A549 (cell line): ENCODE measurements around the gene PLCH2. TPM values are rescaled to one million over a fixed set of nuclear protein-coding genes. Genes with fewer than 3 reads are reported as not detected.

Source experiments
- ATAC-seq, 2 experiments: fragments of 200-7000 bp in 1 of 2; fragments of >200 bp in 1 of 2; cut with Nextera tagmentation in 1 of 2; cut with Tn5 transposase in 1 of 2; 3 replicates each; pipeline versions ENCODE4 v1.8.0 to v1.9.1; 2018 to 2020; ENCODE audit warnings: mild to moderate bottlenecking in 1 of 2, moderate library complexity in 1 of 2
- CTCF ChIA-PET: fragments of 300-600 bp; sonication (Branson Sonifier 250); formaldehyde crosslinking; extraction: SDS; loops from one replicate; lab custom pipeline; 2021; ENCODE audit warnings: antibody characterized with exemption, inconsistent platforms; lab: Yijun Ruan, JAX
- POLR2A ChIA-PET: fragments of 350-600 bp; formaldehyde crosslinking; extraction: SDS; loops from one replicate; lab custom pipeline; 2021; ENCODE audit warnings: antibody characterized with exemption, inconsistent platforms; lab: Yijun Ruan, JAX
- DNase-seq, 2 experiments: peaks; one replicate each; pipeline versions ENCODE4 v3.0.0 to v3.0.0-alpha.2; 2011 to 2016; ENCODE audit warnings: low read depth in 1 of 2, low spot score in 1 of 2
- FAIRE-seq: peaks from 2 replicates; lab custom pipeline; 2011; peaks lifted over from hg19 to GRCh38; lab: Jason Lieb, UNC
- H3K27ac ChIP-seq, 2 experiments: fragments of >200 bp; sonication (Bioruptor Twin); formaldehyde crosslinking; 3 replicates each; pipeline ENCODE4 v1.5.1; 2016 to 2017
- H3K4me1 ChIP-seq: fragments of >200 bp; sonication (Bioruptor Twin); formaldehyde crosslinking; 3 replicates; pipeline ENCODE4 v1.6.1; 2016
- H3K4me2 ChIP-seq: fragments of >200 bp; sonication (Bioruptor Twin); formaldehyde crosslinking; 3 replicates; pipeline ENCODE4 v1.6.1; 2016
- H3K4me3 ChIP-seq: fragments of >200 bp; sonication (Bioruptor Twin); formaldehyde crosslinking; 3 replicates; pipeline ENCODE4 v1.5.1; 2016
- H3K9me3 ChIP-seq: fragments of >200 bp; sonication (Bioruptor Twin); formaldehyde crosslinking; 3 replicates; pipeline ENCODE4 v1.6.1; 2016
- BHLHE40 ChIP-seq: IDR thresholded peaks from 2 replicates; pipeline ENCODE4 v1.6.1; 2012; ENCODE audit warnings: low read depth, low read length, inconsistent platforms
- CBX8 ChIP-seq: fragments of 200-600 bp; sonication (generic); IDR thresholded peaks from 2 replicates; pipeline ENCODE4 v1.6.1; 2016
- CEBPB ChIP-seq, 2 experiments: fragments of >200 bp in 1 of 2; sonication (Bioruptor Twin) in 1 of 2; formaldehyde crosslinking in 1 of 2; IDR thresholded peaks; 2 replicates each; pipeline ENCODE4 v1.6.1; 2012 to 2016
- CHD2 ChIP-seq: fragments of 150-350 bp; IDR thresholded peaks from 2 replicates; pipeline ENCODE4 v1.6.1; 2014; ENCODE audit warnings: low read length; ENCODE audit not compliant: partially characterized antibody
- EHF ChIP-seq: fragments of 250-450 bp; sonication (Bioruptor Pico); IDR thresholded peaks from 2 replicates; pipeline ENCODE4 v1.5.0; 2020; ENCODE audit warnings: mild to moderate bottlenecking
- EHMT2 ChIP-seq: fragments of 200-600 bp; sonication (generic); IDR thresholded peaks from 2 replicates; pipeline ENCODE4 v1.6.1; 2016; ENCODE audit warnings: antibody characterized with exemption, low read depth, mild to moderate bottlenecking, moderate library complexity
- EP300 ChIP-seq, 2 experiments: fragments of >200 bp; sonication (Bioruptor Twin); formaldehyde crosslinking; IDR thresholded peaks; 2 replicates in 1 of 2; 3 replicates in 1 of 2; pipeline ENCODE4 v1.6.1; 2016 to 2017
- ESRRA ChIP-seq: fragments of 150-350 bp; IDR thresholded peaks from 2 replicates; pipeline ENCODE4 v1.6.1; 2014; ENCODE audit warnings: mild to moderate bottlenecking, low read length, borderline replicate concordance
- FOSL2 ChIP-seq, 2 experiments: fragments of 450-650 bp in 1 of 2; fragments of >200 bp in 1 of 2; sonication (Bioruptor Twin) in 1 of 2; formaldehyde crosslinking; IDR thresholded peaks; 2 replicates each; pipeline versions ENCODE4 v1.5.0 to v1.6.1; 2016 to 2020; ENCODE audit warnings: mild to moderate bottlenecking in 1 of 2, moderate library complexity in 1 of 2
- FOXS1 ChIP-seq: fragments of 250-450 bp; sonication (Bioruptor Pico); IDR thresholded peaks from 2 replicates; pipeline ENCODE4 v1.5.0; 2020; ENCODE audit warnings: mild to moderate bottlenecking, moderate library complexity
- GATA3 ChIP-seq: IDR thresholded peaks from 2 replicates; pipeline ENCODE4 v1.6.1; 2012; ENCODE audit warnings: borderline replicate concordance
- HEYL ChIP-seq: fragments of 250-450 bp; sonication (Bioruptor Pico); IDR thresholded peaks from 2 replicates; pipeline ENCODE4 v1.8.0; 2021; ENCODE audit warnings: mild to moderate bottlenecking, moderate library complexity
- HOXB5 ChIP-seq: fragments of 250-450 bp; sonication (Bioruptor Pico); IDR thresholded peaks from 2 replicates; pipeline ENCODE4 v1.5.0; 2020; ENCODE audit warnings: mild to moderate bottlenecking, moderate library complexity
- JUNB ChIP-seq: fragments of >200 bp; sonication (Bioruptor Twin); formaldehyde crosslinking; IDR thresholded peaks from 2 replicates; pipeline ENCODE4 v1.6.1; 2016
- KDM1A ChIP-seq: fragments of 200-600 bp; sonication (generic); IDR thresholded peaks from 2 replicates; pipeline ENCODE4 v1.6.1; 2016; ENCODE audit warnings: low read depth, mild to moderate bottlenecking
- MAFK ChIP-seq: fragments of 450-650 bp; IDR thresholded peaks from 2 replicates; pipeline ENCODE4 v1.6.1; 2014; ENCODE audit not compliant: partially characterized antibody
- MAZ ChIP-seq: fragments of 150-350 bp; IDR thresholded peaks from 2 replicates; pipeline ENCODE4 v1.6.1; 2014; ENCODE audit warnings: antibody characterized with exemption, low read depth, low read length, borderline replicate concordance
- MYC ChIP-seq: IDR thresholded peaks from 2 replicates; pipeline ENCODE4 v1.6.1; 2012; ENCODE audit warnings: mild to moderate bottlenecking, inconsistent platforms, low read length, improper control_type of control experiment, borderline replicate concordance
- NFE2L2 ChIP-seq: fragments of 150-350 bp; conservative IDR thresholded peaks from 2 replicates; pipeline ENCODE4 v1.6.1; 2014; ENCODE audit warnings: low read length
- PHF8 ChIP-seq: fragments of 200-600 bp; sonication (generic); IDR thresholded peaks from 2 replicates; pipeline ENCODE4 v1.6.1; 2016; ENCODE audit warnings: low read depth, mild to moderate bottlenecking, antibody characterized with exemption, moderate library complexity, borderline replicate concordance
- POLR2A ChIP-seq: IDR thresholded peaks from 2 replicates; pipeline ENCODE4 v1.6.1; 2012; ENCODE audit warnings: mild to moderate bottlenecking, low read length
- POLR2AphosphoS2 ChIP-seq: conservative IDR thresholded peaks from 2 replicates; pipeline ENCODE4 v1.6.1; 2012; ENCODE audit warnings: low read length, improper control_type of control experiment, inconsistent platforms
- RCOR1 ChIP-seq: fragments of 150-350 bp; IDR thresholded peaks from 2 replicates; pipeline ENCODE4 v1.6.1; 2014; ENCODE audit warnings: antibody characterized with exemption, low read length, low read depth
- SMC3 ChIP-seq: fragments of >200 bp; sonication (Bioruptor Twin); formaldehyde crosslinking; IDR thresholded peaks from 3 replicates; pipeline ENCODE4 v1.6.1; 2018; ENCODE audit warnings: inconsistent platforms
- TFCP2L1 ChIP-seq: fragments of 250-450 bp; sonication (Bioruptor Pico); IDR thresholded peaks from 2 replicates; pipeline ENCODE4 v1.5.0; 2021; ENCODE audit warnings: mild to moderate bottlenecking
- ZFP36 ChIP-seq: fragments of 450-650 bp; IDR thresholded peaks from 2 replicates; pipeline ENCODE4 v1.6.1; 2014; ENCODE audit warnings: borderline replicate concordance; ENCODE audit not compliant: partially characterized antibody
- ZNF302 ChIP-seq: fragments of 250-450 bp; sonication (Bioruptor Pico); IDR thresholded peaks from 2 replicates; pipeline ENCODE4 v1.9.0; 2021; ENCODE audit warnings: inconsistent platforms, mild to moderate bottlenecking, moderate library complexity
- WGBS: methylation state at CpG from one replicate; pipeline ENCODE4 v1.1.6; 2017; ENCODE audit errors: missing lambda C conversion rate; 5-methylcytosine and 5-hydroxymethylcytosine counted together
- polyA minus RNA-seq: library from RNA; depleted of rRNA, polyadenylated mRNA; stranded (reverse); fragments of >200 nt; gene quantifications from 2 replicates; pipeline ENCODE4 v1.2.3, GENCODE V29; 2011; rRNA and poly(A)+ RNA removed
- polyA plus RNA-seq, 4 experiments: library from polyadenylated mRNA; depleted of rRNA in 3 of 4; stranded (reverse); fragments of >200 nt; fragmentation: RNase III in 1 of 4; extraction: RNeasy Plus Mini Kit Qiagen cat#74134 plus additional on column Dnase treatment in 1 of 4; gene quantifications; 2 replicates in 3 of 4; 3 replicates in 1 of 4; pipeline ENCODE4 v1.2.3, GENCODE V29; 2011 to 2017
- TF ChIP-seq, protein P1 (sequence below): fragments of 150-350 bp; IDR thresholded peaks from 2 replicates; pipeline ENCODE4 v1.6.1; 2014; ENCODE audit warnings: low read depth, mild to moderate bottlenecking, low read length
- TF ChIP-seq, protein P2 (sequence below): IDR thresholded peaks from 2 replicates; pipeline ENCODE4 v1.6.1; 2012
- TF ChIP-seq, protein P3 (sequence below): IDR thresholded peaks from 2 replicates; pipeline ENCODE4 v1.6.1; 2012

Gene PLCH2, protein sequence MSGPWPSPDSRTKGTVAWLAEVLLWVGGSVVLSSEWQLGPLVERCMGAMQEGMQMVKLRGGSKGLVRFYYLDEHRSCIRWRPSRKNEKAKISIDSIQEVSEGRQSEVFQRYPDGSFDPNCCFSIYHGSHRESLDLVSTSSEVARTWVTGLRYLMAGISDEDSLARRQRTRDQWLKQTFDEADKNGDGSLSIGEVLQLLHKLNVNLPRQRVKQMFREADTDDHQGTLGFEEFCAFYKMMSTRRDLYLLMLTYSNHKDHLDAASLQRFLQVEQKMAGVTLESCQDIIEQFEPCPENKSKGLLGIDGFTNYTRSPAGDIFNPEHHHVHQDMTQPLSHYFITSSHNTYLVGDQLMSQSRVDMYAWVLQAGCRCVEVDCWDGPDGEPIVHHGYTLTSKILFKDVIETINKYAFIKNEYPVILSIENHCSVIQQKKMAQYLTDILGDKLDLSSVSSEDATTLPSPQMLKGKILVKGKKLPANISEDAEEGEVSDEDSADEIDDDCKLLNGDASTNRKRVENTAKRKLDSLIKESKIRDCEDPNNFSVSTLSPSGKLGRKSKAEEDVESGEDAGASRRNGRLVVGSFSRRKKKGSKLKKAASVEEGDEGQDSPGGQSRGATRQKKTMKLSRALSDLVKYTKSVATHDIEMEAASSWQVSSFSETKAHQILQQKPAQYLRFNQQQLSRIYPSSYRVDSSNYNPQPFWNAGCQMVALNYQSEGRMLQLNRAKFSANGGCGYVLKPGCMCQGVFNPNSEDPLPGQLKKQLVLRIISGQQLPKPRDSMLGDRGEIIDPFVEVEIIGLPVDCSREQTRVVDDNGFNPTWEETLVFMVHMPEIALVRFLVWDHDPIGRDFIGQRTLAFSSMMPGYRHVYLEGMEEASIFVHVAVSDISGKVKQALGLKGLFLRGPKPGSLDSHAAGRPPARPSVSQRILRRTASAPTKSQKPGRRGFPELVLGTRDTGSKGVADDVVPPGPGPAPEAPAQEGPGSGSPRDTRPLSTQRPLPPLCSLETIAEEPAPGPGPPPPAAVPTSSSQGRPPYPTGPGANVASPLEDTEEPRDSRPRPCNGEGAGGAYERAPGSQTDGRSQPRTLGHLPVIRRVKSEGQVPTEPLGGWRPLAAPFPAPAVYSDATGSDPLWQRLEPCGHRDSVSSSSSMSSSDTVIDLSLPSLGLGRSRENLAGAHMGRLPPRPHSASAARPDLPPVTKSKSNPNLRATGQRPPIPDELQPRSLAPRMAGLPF (N-terminal part only)
- polyA plus RNA-seq (2011; rRNA removed) (0.10 and 0.16 TPM in 2 replicates), polyA plus RNA-seq (2017; fragmentation: RNase III; extraction: RNeasy Plus Mini Kit Qiagen cat#74134 plus additional on column Dnase treatment) (0.18 to 0.44 TPM (median 0.21 TPM) in 3 replicates), polyA minus RNA-seq (0.29 and 0.44 TPM in 2 replicates)
- 0.49 and 0.61 TPM in 2 replicates for polyA plus RNA-seq (2012; cell fraction: cytosol; rRNA removed)
- 1.8 and 2.8 TPM in 2 replicates for polyA plus RNA-seq (2012; cell fraction: nucleus; rRNA removed)

DNA sequence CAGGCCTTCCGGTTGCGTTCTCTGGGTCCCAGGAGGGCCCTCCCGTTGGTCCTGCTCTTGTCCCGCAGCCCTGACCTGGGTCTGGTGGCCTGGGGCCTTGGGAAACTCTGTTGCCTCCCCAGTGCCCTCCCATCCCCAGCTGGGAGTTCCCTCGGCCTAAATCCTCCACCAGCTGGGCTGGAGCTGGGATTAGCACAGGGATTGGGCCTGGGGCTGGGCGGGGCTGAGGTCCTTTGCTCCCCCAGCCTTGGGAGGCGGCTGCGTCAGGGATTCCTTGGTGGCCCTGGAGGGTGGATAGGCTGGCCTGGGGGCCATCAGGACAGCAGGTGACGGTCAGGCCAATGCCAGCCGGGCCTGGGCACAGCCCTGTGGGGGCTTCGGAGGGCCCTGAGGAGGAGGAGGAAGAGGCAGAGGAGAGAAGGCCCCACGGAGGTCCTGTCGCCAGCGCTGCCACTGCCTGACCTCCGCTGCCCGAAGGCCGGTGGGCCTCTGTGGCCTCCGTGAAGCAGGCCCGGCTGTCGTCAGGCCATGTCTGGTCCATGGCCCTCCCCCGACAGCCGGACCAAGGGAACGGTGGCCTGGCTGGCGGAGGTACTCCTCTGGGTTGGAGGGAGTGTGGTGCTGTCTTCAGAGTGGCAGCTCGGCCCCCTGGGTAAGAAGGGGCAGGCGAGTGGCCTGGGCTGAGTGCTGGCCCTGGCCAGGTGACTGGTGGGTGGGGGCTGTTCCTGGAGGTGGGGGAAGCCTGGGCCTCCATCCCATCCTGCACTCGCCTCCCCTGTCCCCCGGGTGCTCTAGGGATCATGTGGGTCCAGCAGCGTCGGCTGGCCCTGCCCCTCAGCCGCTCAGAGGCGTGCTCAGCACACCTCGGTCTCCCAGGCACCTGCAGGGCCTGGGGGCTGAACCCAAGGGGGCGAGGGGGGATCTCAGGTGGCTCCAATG is at the start of gene PLCH2:
Gene PLCH2, plus strand, starts transcription at position 229 of the 939 bp plus-strand sequence. Its CDS starts 300 bp downstream, at position 529.
- ATAC-seq (no peak), DNase-seq (no peak), FAIRE-seq (no peak)
- 80% methylated on average over 8 of the region's 34 CpGs for WGBS
- TF ChIP-seq BHLHE40, result no peak
- TF ChIP-seq HOXB5, result no peak
- TF ChIP-seq JUNB, result no peak
- no peak for TF ChIP-seq EHF (CRISPR knock-in tag)
- no peak for TF ChIP-seq EP300 (IDR thresholded peaks at IDR 0.05)
- no peak for TF ChIP-seq TFCP2L1 (CRISPR knock-in tag)
- no peak for TF ChIP-seq CHD2
- no peak for TF ChIP-seq ZFP36
- no peak for TF ChIP-seq ZNF302 (CRISPR knock-in tag)
- TF ChIP-seq, protein P1, sequence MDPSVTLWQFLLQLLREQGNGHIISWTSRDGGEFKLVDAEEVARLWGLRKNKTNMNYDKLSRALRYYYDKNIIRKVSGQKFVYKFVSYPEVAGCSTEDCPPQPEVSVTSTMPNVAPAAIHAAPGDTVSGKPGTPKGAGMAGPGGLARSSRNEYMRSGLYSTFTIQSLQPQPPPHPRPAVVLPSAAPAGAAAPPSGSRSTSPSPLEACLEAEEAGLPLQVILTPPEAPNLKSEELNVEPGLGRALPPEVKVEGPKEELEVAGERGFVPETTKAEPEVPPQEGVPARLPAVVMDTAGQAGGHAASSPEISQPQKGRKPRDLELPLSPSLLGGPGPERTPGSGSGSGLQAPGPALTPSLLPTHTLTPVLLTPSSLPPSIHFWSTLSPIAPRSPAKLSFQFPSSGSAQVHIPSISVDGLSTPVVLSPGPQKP, result no peak
- no peak for TF ChIP-seq SMC3
- no peak for TF ChIP-seq POLR2AphosphoS2
- no peak for TF ChIP-seq PHF8
- no peak for TF ChIP-seq MAZ
- no peak for TF ChIP-seq POLR2A
- no peak for TF ChIP-seq MYC
- TF ChIP-seq FOXS1 (CRISPR knock-in tag), result no peak
- TF ChIP-seq GATA3, result no peak
- no peak for TF ChIP-seq CBX8
- TF ChIP-seq CEBPB (IDR thresholded peaks at IDR 0.05), result no peak
- ChIA-PET CTCF (no interaction called here), POLR2A (no interaction called here)
- Histone ChIP-seq H3K4me1 (no peaks in the 10 kb centered on the region), H3K4me2 (no peak within 1 kb of the TSS), H3K4me3 (no peak within 1 kb of the TSS), H3K27ac (no peak within 1 kb of the TSS), H3K9me3 (no peaks in the 10 kb centered on the region)

DNA sequence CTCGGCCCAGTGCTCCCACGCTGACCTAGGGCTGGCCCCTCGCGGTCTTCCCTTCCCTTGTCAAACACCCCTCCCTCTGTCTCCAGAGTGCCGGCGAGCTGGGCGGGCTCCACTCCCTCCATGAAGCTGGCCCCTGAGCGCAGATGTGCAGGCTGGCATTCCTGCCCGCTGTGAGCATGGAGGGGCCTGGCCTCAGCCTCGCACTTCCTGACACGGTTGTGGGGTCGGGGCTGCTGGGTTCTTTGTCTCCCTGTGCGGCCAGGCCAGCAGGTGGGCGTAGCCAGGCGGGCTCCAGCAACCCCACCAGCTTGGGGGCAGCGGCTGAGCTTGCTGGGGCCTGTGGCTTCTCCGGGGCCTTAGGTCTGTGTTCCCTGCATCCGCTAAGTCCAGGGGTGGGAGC is 49.5 kb upstream of the PLCH2 start:
- FAIRE-seq (no peak), ATAC-seq (no peak), DNase-seq (no peak)
- 80% methylated on average over 7 of the region's 18 CpGs for WGBS
- peaks cover 5% of the 10 kb centered on the region; the same call in 2 of the 3 replicates for H3K9me3 ChIP-seq
- CTCF ChIA-PET, result interaction anchor here (0.7 to 1.8 kb wide), 4 partner anchors 20 to 122 kb away, joined by 3 to 4 read pairs (median 4); no protein-coding TSS in a partner anchor
- H3K27ac ChIP-seq, result no peak overlapping the region
- H3K4me2 ChIP-seq, result no peak overlapping the region
- POLR2A ChIA-PET, result no interaction called here
- TF ChIP-seq POLR2A (no peak), HEYL (CRISPR knock-in tag) (no peak), NFE2L2 (no peak), CBX8 (no peak), HOXB5 (no peak), CEBPB (IDR thresholded peaks at IDR 0.05) (no peak), TFCP2L1 (CRISPR knock-in tag) (no peak), EHMT2 (no peak), KDM1A (no peak), FOSL2 (IDR thresholded peaks at IDR 0.05) (no peak), FOSL2 (CRISPR knock-in tag; IDR thresholded peaks at IDR 0.05) (no peak), MAZ (no peak), EP300 (IDR thresholded peaks at IDR 0.05) (no peak), MAFK (no peak), MYC (no peak), CHD2 (no peak), ESRRA (no peak), RCOR1 (no peak)
- TF ChIP-seq, protein P2, sequence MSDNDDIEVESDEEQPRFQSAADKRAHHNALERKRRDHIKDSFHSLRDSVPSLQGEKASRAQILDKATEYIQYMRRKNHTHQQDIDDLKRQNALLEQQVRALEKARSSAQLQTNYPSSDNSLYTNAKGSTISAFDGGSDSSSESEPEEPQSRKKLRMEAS, result no peak
- TF ChIP-seq, protein P3, sequence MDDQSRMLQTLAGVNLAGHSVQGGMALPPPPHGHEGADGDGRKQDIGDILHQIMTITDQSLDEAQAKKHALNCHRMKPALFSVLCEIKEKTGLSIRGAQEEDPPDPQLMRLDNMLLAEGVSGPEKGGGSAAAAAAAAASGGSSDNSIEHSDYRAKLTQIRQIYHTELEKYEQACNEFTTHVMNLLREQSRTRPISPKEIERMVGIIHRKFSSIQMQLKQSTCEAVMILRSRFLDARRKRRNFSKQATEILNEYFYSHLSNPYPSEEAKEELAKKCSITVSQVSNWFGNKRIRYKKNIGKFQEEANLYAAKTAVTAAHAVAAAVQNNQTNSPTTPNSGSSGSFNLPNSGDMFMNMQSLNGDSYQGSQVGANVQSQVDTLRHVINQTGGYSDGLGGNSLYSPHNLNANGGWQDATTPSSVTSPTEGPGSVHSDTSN, result no peak
- H3K4me3 ChIP-seq, result no peak overlapping the region
- no peaks in the 10 kb centered on the region for H3K4me1 ChIP-seq
